Activated CD8-positive, alpha-beta memory T cell treated with anti-CD3 and anti-CD28 coated beads for 36 hours (primary cell): Measurements from ENCODE around the gene RAD51B. TPM values are rescaled to one million over a fixed set of nuclear protein-coding genes. Genes with fewer than 3 reads are reported as not detected.
"Not testable (repeated sequence)": the region's sequence is repeated elsewhere in the genome, so short reads cannot be mapped to it uniquely, and the experiment has no call there.

Source experiments
- CTCF ChIA-PET: fragments of 350-600 bp; sonication (Branson Sonifier 250); formaldehyde crosslinking; loops from one replicate; lab custom pipeline; 2021; ENCODE audit warnings: antibody characterized with exemption; lab: Charles Lee
- POLR2A ChIA-PET: fragments of 350-600 bp; sonication (Branson Sonifier 250); formaldehyde crosslinking; loops from one replicate; lab custom pipeline; 2021; ENCODE audit warnings: antibody characterized with exemption; lab: Charles Lee
- total RNA-seq, 2 experiments: library from RNA; stranded (reverse); gene quantifications; one replicate each; pipeline ENCODE4 v1.2.3, GENCODE V29; 2021

RAD51B gene
- total RNA-seq, 2 experiments from 2014 or later = 25.0 to 26.0 TPM

DNA sequence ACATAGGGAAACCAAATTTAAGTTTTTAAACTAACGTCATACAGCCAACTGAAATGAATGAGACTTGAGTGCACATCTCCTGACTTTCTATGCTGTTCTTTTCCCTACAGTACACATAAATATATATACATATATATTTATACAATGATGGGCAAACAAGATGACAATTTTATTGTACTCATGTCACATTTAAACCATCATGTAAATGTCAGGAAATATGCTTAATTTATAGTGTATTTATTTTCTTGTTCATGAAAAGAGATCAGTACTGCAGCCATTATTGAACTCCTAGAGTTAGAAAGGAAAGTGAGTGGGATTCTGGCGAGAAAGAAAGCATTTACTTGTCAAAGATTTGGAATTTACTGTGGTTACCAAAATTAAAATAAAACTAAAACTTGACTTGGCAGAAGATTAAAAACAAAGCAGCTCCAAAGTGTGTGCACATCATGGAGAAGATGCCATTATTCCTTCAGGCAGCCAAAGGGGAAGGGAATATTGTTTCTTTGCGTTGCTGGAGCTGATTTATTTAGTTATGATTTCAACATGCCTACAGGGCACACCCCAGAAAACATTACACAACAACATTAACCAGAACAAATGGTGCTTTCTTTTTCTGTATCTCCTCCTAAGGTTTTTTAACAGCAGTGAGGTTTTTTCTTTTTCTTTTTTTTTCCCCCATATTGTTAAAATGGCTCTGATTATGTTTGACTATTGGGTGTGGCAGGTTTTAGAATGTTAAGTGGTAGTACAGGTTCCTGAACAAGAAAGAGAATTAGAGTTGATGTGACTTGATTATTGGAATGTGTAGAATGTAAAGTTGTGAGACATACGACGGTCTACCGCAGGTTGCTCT is 144.6 kb downstream of the RAD51B start:
- ChIA-PET CTCF (no interaction called here), POLR2A (no interaction called here)

DNA sequence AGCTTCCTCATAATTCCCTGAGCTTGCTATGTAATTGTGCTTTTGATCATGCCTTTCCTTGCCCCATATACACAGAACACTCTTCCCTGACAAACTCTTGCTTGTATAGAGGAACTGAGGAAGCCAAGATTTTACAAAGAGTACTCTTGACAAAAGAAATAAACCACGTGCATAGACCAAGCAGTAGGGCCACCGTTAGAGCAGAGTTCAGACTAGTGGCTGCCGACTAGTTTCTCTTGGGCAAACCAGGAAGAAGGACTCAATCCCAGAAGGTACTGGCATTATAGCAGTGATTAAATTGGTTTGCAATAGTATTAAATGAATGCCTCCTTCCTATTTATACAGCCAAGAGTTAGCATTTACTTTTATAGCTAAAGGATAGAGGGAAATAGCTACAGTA is 146.1 kb downstream of the RAD51B start:
- ChIA-PET POLR2A (interaction anchor here (0.6 kb wide), 1 partner anchor 246 kb away, joined by 3 read pairs; no protein-coding TSS in a partner anchor), CTCF (no interaction called here)

DNA sequence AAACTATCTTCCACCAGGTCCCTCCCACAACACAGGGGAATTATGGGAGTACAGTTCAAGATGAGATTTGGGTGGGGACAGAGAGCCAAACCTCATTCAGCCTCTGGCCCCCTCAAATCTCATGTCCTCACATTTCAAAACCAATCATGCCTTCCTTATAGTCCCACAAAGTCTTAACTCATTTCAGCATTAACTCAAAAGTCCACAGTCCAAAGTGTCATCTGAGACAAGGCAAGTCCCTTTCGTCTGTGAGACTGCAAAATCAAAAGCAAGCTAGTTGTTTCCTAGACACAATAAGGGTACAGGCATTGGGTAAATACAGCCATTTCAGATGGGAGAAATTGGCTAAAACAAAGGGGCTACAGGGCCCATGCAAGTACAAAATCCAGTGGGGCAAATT is 147.6 kb downstream of the RAD51B start:
- POLR2A ChIA-PET = no interaction called here
- CTCF ChIA-PET = no interaction called here

DNA sequence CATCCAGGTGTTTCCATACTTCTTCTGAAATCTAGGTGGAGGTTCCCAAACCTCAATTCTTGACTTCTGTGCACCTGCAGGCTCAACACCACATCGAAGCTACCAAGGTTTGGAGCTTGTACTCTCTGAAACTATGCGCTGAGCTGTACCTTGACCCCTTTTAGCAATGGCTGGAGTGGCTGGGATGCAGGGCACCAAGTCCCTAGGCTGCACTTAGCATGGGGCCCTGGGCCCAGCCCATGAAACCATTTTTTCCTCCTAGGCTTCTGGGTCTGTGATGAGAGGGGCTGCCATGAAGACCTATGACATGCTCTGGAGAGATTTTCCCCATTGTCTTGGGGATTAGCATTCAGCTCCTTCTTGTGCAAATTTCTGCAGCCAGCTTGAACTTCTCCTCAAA is 148.4 kb downstream of the RAD51B start:
- POLR2A ChIA-PET, CTCF ChIA-PET: not testable (repeated sequence)

DNA sequence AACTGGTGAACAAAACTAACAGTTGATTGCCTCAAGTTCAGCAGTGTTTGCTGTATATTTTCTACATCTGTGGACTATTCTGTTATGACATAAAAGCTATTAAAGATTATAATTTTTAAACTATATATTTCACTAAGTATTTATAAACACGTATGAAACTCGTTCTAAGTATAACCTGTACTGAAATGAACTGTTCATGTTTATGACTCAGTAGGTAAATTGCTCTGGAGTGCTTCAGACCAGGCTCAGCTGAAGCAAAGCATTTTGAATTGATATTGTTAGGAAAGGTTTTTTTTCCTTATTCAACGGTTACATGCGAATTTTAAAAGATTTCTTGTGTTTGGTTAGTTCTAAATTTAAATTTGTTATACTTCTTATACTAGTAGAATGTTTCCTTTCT is 151.3 kb downstream of the RAD51B start:
- ChIA-PET CTCF (no interaction called here), POLR2A (no interaction called here)

DNA sequence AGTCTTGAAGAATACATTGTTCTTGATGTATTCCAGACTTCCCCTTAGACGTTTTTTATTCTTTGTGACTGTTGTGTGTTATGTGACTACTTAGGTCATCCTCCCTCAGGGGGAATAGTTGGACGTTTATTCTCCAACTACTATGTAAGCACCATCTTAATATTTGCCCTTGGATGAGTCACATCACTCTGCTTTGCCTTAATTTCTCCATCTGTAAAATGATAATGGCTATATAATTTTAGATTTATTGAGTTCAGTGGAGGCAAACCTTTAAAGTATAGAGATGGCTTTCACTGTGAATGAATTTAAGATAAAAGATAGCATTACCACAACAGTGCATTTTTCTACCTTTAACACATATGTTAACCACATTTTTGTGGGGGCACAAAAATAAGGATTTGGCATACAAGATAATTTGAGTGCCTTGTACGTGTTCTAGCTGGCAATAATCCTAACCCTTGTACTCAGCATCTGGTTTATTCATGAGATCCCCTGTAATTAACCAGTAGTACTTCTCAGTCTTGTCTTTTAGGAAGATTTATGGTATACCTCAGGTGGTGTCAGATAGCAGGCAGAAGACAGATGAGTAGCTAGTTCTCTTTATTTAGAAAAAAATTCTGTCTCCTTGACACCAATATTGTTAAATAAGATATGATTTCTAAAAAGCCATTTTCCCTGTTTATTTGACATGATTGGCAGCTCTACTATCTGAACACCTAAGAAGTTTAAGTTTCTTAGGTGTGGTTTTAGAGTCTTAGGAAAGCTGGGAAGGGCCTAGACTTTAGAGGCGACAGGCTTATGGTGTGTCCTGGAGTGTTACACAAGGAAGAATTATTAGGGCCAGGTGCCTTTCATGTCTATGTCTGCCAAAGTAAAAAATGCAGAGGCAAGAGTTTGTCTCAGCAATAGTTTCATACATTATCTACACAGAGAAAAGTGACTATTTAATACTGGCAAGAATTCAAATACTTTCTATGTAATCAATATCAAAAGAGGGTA is 152.3 kb downstream of the RAD51B start:
- POLR2A ChIA-PET = no interaction called here

DNA sequence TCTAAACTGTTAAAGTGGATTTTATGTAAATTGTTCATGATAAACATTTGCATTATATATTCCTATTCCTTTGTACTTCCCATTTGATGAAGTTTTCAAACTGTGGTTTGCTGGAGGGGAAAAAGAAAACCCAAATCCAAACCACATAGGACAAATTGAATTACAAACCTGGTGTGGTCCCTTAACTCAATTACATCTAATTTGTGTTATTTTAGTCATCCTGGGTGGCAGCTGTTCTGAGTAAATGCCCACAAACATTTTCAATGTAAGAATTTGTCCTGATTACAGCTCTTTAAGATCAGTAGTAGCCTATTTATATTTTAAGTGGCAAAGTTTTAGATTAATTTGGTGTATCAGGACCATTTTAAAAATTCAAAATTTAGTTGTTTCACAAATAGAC is 153.9 kb downstream of the RAD51B start:
- CTCF ChIA-PET = no interaction called here
- POLR2A ChIA-PET = no interaction called here

More for the DNA sequence above, 152.3 kb downstream of the RAD51B start:
- CTCF ChIA-PET = no interaction called here

DNA sequence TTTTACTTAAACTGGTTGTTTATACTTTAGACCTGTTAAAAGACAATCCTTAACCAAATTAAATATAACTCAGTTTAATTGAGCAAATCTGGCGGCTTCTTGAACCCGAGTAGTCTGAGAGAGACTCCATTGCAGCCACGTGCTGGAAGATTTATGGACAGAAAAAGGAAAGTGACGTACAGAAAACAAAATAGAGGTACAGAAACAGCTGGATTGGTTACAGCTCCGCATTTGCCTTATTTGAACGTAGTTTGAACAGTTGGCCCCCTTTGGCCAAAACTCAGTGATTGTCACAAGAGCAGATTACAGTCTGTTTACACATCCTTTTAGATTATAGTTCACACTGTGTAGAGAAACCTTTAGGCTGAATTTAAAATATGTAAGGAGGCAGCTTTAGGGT is 155.9 kb downstream of the RAD51B start:
- ChIA-PET POLR2A (no interaction called here), CTCF (no interaction called here)

DNA sequence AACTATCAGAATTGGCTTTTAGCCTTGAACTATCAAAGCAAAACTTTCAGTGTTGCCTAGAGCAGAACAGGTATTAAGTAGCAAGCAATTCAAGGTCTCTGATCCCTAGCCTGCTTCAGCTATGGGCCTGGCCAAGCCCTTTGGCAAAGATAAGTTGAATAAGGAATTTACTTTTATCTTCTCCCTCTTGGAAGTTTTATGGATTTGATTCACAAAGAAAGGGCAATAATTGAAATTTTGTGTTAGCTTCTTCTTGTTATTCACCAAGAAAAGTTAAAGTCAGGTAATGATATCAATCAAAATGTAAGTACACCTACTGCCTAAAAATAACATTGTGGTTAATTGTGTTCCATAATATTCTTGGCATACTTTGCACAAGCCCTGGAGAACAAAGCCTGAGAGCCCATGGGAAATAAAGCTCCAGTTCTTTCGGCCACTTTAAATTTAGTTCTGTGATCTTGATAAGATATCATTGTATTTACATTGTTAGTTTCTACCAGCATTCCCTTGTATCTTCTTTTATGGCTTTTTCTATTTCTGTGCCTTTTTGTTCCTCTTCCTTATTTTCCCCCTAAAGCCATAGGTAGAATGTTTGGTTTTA is 158.0 kb downstream of the RAD51B start:
- ChIA-PET POLR2A (no interaction called here), CTCF (no interaction called here)

DNA sequence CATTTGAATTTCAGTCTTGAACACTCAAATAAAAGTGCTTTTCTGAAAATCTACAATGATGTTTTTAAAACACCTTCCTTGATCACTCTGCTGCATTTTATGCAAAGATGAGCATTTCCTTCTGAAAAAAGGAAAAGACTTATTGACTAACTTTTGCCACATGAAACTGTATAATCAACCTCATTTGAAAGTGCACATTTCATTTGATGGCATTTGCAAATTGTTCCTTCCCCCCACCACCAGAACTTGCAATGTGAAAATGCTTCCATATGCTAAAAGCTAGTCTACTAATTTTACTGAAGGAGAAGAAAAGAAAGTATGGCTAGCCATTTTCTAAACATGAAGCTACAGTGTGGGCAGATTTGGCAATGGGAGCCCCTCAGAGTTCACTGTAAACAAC is 159.2 kb downstream of the RAD51B start:
- ChIA-PET CTCF (no interaction called here), POLR2A (no interaction called here)

DNA sequence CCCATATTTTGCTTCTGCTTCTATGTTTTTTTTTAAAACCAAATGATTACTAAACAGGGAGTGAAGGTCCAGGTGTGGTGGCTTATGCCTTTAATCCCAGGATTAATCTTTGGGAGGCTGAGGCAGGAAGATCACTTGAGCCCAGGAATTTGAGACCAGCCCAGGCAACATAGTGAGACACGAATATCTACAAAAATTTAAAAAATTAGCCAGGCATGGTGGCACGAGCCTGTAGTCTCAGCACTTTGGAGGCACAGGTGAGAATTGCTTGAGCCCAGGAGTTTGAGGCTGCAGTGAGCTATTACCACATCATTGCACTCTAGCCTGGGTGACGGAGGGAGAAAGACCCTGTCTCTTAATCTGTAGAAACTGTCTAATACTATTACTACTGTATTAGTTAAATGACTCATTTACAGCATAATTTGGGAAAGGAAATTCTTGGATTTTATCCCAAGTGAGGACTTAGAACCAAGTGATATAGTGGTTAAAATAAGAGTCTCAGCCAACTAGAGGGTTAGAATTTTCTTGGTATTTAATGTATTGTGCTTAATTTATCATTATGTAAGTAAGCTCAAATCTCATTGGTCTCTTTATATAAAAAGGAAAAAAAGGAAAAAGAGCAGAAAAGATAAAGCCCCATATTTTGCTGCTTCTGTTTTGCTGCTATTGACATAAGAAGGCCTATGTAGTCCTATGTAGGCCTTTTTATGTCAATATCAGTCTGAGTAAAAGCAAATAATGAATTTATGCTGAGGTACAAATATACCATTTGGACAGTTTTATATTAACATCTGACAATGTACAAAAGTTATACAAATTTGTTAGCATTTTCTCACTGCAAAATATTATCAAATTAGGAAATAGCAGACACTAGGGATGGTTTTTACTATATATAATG is 163.4 kb downstream of the RAD51B start:
- ChIA-PET CTCF (interaction anchor here (1.5 kb wide), 1 partner anchor 12 kb away, joined by 3 read pairs; no protein-coding TSS in a partner anchor), POLR2A (no interaction called here)

DNA sequence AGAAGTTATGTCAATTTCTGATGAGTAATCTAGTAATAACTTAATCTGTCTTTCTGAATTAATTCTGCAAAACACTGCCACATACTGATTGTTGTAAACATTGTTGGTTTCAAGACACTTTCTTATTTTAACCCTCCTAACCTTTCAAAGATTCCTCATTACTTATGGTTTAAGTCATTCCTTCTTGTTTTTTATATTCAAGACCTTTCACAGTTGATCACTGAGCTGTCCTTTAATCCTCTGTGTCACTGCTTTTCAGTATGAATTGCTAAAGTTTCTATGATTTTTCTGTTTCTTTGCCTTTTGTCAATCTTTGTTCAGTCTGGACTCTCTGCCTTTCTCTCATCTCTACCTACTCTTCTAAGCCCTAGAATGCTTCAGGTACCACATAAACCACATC is 164.7 kb downstream of the RAD51B start:
- ChIA-PET CTCF (no interaction called here), POLR2A (no interaction called here)

DNA sequence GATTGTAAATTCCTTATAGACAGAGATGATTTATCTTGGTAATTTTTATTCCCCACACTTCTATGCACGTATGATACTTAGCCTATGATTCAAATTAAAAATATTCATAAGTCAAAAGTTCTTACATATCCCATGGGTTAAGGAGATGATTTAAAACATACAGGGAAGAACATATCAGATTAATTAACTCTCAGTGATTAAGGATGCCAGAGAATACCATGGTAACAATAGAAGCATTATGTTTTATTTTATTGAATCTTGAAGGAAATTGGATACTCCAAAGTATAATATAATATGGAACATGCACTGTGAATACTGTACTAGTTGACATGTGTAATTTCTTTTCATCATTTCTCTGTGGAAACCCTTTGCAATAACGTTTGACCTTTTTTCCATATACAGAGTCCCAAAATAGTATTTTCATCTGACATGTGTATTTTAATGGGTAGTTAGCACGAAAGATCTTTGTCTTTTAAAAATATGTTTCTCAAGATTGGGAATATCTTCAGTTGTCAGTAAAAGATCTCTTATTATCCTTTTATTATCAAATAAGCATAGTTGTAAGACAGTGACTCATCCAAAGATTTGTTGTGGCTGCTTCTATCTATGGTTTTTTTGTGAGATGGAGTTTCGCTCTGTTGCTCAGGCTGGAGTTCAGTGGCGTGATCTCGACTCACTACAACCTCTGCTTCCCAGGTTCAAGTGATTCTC is 166.7 kb downstream of the RAD51B start:
- ChIA-PET CTCF (no interaction called here), POLR2A (no interaction called here)

DNA sequence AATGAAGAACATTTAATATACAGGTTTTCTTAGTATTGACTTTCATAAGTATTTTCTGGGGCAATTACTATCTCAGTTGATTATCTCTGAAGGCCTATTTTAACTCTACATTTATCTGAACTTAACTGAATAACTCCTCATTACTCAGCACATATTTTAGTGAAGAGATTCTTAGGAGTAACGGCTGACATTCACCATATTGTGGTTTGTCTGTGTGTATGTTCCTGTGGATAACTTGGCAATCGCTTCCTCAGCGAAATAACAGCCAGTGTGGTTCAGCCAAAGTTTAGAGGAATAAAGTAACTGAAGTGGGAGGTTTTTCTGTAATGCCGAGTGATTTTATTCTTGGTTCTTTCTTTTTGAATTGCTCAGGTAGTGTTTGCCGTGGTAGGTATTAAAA is 168.0 kb downstream of the RAD51B start:
- POLR2A ChIA-PET = no interaction called here
- CTCF ChIA-PET = no interaction called here

DNA sequence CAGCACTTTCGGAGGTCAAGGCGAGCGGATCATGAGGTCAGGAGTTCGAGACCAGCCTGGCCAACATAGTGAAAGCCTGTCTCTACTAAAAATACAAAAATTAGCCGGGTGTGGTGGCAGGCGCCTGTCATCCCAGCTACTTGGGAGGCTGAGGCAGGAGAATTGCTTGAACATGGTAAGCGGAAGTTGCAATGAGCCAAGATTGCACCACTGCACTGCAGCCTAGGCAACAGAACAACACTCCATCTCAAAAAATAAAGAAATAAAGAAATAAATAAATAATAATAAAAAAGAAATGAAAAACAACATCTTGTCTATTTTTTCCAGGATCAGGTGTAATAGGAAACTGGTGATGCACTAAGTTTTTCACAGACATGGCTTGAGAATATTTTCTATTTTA is 168.6 kb downstream of the RAD51B start:
- POLR2A ChIA-PET, CTCF ChIA-PET: not testable (repeated sequence)

DNA sequence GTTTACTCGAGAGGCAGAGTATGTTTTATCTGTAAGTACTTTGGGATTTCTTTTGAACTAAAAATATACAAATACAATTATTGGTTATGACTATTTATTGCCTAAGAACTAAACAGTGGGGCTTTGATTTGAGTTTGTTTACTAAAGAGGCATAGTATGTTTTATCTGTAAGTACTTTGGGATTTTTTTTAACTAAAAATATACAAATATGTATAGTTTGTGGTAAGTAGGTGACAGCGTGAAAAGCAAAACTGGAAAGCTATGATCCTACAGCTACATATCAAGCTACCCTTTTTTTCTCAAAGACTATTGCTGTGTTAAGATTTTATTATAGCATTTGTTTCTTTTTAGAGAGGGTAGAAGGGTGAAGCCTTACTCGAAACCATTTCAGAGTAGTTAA is 171.0 kb downstream of the RAD51B start:
- CTCF ChIA-PET = no interaction called here
- POLR2A ChIA-PET = no interaction called here

DNA sequence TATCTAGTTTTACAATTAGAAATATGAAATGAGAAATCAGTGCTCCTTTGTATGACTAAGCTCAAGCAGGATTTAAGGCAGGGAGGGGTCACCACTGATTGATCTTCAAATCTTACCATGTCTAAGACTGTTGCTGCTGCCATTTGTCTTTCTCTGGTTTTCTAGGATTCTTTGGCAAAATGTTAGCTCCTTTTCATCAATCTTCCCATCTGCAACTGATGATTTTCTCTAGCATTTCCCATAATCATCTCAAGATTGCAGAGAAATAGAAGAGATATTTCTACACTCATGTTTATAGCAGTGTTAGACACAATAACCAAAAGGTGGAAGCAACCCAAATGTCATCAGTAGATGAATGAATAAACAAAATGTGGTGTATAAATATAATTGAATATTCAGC is 175.0 kb downstream of the RAD51B start:
- CTCF ChIA-PET = interaction anchor here (1.1 kb wide), 1 partner anchor 13 kb away, joined by 3 read pairs; no protein-coding TSS in a partner anchor
- POLR2A ChIA-PET = no interaction called here

DNA sequence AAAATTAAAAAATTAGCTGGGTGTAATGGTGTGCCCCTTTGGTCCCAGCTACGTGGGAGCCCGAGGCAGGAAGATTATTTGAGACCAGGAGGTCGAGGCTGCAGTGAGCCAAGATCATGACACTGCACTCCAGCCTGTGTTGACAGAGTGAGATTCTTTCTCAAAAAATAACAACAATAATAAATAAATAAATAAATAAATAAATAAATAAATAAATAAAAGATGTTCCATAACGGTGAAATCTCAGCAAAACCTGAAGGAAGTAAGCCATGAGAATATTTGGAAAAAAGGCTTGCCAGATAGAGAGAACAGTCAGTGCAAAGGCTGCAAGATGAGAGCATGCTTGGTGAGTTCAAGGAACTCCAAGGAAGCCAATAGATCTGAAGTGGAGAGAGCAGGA is 176.7 kb downstream of the RAD51B start:
- POLR2A ChIA-PET = no interaction called here
- CTCF ChIA-PET = no interaction called here
